Panc1 (cell line): Measurements from ENCODE around the gene MB21D2. TPM values are rescaled to one million over a fixed set of nuclear protein-coding genes. Genes with fewer than 3 reads are reported as not detected.

Source experiments
- ATAC-seq: fragments of 200-7000 bp; cut with Tn5 transposase; 2 replicates; pipeline ENCODE4 v1.9.1; 2020; ENCODE audit warnings: mild to moderate bottlenecking, moderate library complexity
- BruUV-seq: library from RNA; stranded (reverse); fragments of 400-500 nt; replicated peaks from 2 replicates; lab custom pipeline; 2021; lab: Mats Ljungman, UMichigan
- CTCF ChIA-PET: fragments of 300-600 bp; sonication (Branson Sonifier 250); formaldehyde crosslinking; loops from one replicate; lab custom pipeline; 2022; ENCODE audit warnings: antibody characterized with exemption; lab: Charles Lee
- POLR2A ChIA-PET: fragments of 300-600 bp; sonication (Branson Sonifier 250); formaldehyde crosslinking; loops from one replicate; lab custom pipeline; 2022; ENCODE audit warnings: antibody characterized with exemption; lab: Charles Lee
- DNase-seq: peaks from one replicate; pipeline ENCODE4 v3.0.0-alpha.2; 2010; ENCODE audit warnings: low read depth, low spot score
- H3K27ac ChIP-seq: 2 replicates; pipeline ENCODE4 v1.5.1; 2011; ENCODE audit warnings: mild to moderate bottlenecking, low read length, inconsistent platforms
- H3K27me3 ChIP-seq: fragments of 200-500 bp; sonication (Bioruptor generic); 2 replicates; pipeline ENCODE4 v1.6.0; 2014; ENCODE audit warnings: low read length, inconsistent platforms; ENCODE audit not compliant: control insufficient read depth, insufficient read depth
- H3K36me3 ChIP-seq: fragments of 200-500 bp; sonication (Bioruptor generic); 2 replicates; pipeline ENCODE4 v1.5.1; 2014; ENCODE audit warnings: inconsistent platforms, mild to moderate bottlenecking, low read length, moderate library complexity; ENCODE audit not compliant: control insufficient read depth, insufficient read depth
- H3K4me1 ChIP-seq: 2 replicates; pipeline ENCODE4 v1.5.1; 2011; ENCODE audit warnings: inconsistent platforms, mild to moderate bottlenecking, low read length, moderate library complexity; ENCODE audit not compliant: control insufficient read depth, insufficient read depth
- H3K4me3 ChIP-seq, 2 experiments: 2 replicates each; pipeline ENCODE4 v1.5.1; 2011 to 2012; ENCODE audit warnings: low read depth in 2 of 2, low read length in 2 of 2, mild to moderate bottlenecking in 2 of 2, inconsistent platforms in 1 of 2, moderate library complexity in 1 of 2
- H3K9me3 ChIP-seq: fragments of 200-500 bp; sonication (Bioruptor generic); 2 replicates; pipeline ENCODE4 v1.5.1; 2014; ENCODE audit warnings: low read depth, mild to moderate bottlenecking, inconsistent platforms, low read length, moderate library complexity; ENCODE audit not compliant: control insufficient read depth, insufficient read depth
- CTCF ChIP-seq: fragments of 450-650 bp; IDR thresholded peaks from 2 replicates; pipeline ENCODE4 v1.5.1; 2017; ENCODE audit warnings: mild to moderate bottlenecking
- POLR2AphosphoS5 ChIP-seq: IDR thresholded peaks from 2 replicates; pipeline ENCODE4 v1.6.1; 2012; ENCODE audit warnings: mild to moderate bottlenecking, low read depth, low read length, moderate library complexity
- REST ChIP-seq, 2 experiments: IDR thresholded peaks; 2 replicates each; pipeline ENCODE4 v1.6.1; 2011 to 2012; ENCODE audit warnings: low read depth in 2 of 2, control low read depth in 1 of 2, low read length in 1 of 2, mild to moderate bottlenecking in 1 of 2, moderate library complexity in 1 of 2; ENCODE audit not compliant: insufficient read depth in 1 of 2
- SIN3A ChIP-seq: IDR thresholded peaks from 2 replicates; pipeline ENCODE4 v1.6.1; 2012; ENCODE audit warnings: low read depth, mild to moderate bottlenecking, low read length, moderate library complexity, borderline replicate concordance; ENCODE audit not compliant: insufficient read depth
- TCF7L2 ChIP-seq: IDR thresholded peaks from 2 replicates; pipeline ENCODE4 v1.6.1; 2011; ENCODE audit warnings: mild to moderate bottlenecking, low read depth, low read length, inconsistent platforms
- in situ Hi-C: cut with HindIII; loops from 2 replicates; pipeline ENCODE4 v1.10.0; 2016; ENCODE audit warnings: low sequenced_read_pairs, low pct_unique_long_range_greater_than_20kb
- intact Hi-C: fragments of 100-400 bp; cut with micrococcal nuclease; formaldehyde crosslinking; loops from one replicate; pipeline ENCODE4 v1.10.0; 2022; ENCODE audit not compliant: unreplicated experiment
- total RNA-seq: library from RNA; stranded (reverse); gene quantifications from one replicate; pipeline ENCODE4 v1.2.1, GENCODE V29; 2021; ENCODE audit not compliant: unreplicated experiment

The MB21D2 gene
- total RNA-seq, 1 experiment from 2014 or later = 7.8 TPM

- H3K27ac ChIP-seq = no peak overlapping the region
- H3K27me3 ChIP-seq = no peaks in the 10 kb centered on the region
- H3K4me3 ChIP-seq = no peak overlapping the region
- no TSS peak for BruUV-seq
- TF ChIP-seq REST (IDR thresholded peaks at IDR 0.05; ENCODE audit: insufficient read depth in 1 of 2, low read depth in 2 of 2, low read length in 1 of 2) (no peak), POLR2AphosphoS5 (no peak), TCF7L2 (no peak), SIN3A (no peak)
- intact Hi-C loops = no loop called here
- in situ Hi-C loops = no loop called here
- H3K9me3 ChIP-seq = no peaks in the 10 kb centered on the region
- no peaks in the 10 kb centered on the region for H3K4me1 ChIP-seq
- POLR2A ChIA-PET = no interaction called here
- no peak for ATAC-seq
- no peak for DNase-seq
- CTCF ChIA-PET = no interaction called here
- no peaks in the 10 kb centered on the region for H3K36me3 ChIP-seq
Measured at GRCh38 chr3:192861972-192862371, 55.7 kb downstream of the MB21D2 start.

- H3K27me3 ChIP-seq = no peaks in the 10 kb centered on the region
- no peak for TF ChIP-seq CTCF
- TF ChIP-seq SIN3A = no peak
- no peak for TF ChIP-seq POLR2AphosphoS5
- no peak for TF ChIP-seq TCF7L2
- in situ Hi-C loops = no loop called here
- H3K36me3 ChIP-seq = no peaks in the 10 kb centered on the region
- H3K4me3 ChIP-seq = no peak overlapping the region
- no peak for ATAC-seq
- CTCF ChIA-PET = interaction anchor here (1.0 kb wide), 1 partner anchor 28 kb away, joined by 3 read pairs; no protein-coding TSS in a partner anchor
- DNase-seq = no peak
- intact Hi-C loops = no loop called here
- H3K9me3 ChIP-seq = no peaks in the 10 kb centered on the region
- POLR2A ChIA-PET = no interaction called here
- no peaks in the 10 kb centered on the region for H3K4me1 ChIP-seq
- BruUV-seq = no TSS peak
- H3K27ac ChIP-seq = no peak overlapping the region
Measured at GRCh38 chr3:192860454-192860853, 57.2 kb downstream of the MB21D2 start.

GRCh38 chr3:192858849-192859585 is 58.6 kb downstream of the MB21D2 start:
- Histone ChIP-seq H3K36me3 (no peaks in the 10 kb centered on the region), H3K4me1 (no peaks in the 10 kb centered on the region), H3K9me3 (no peaks in the 10 kb centered on the region), H3K27me3 (no peaks in the 10 kb centered on the region), H3K27ac (no peak overlapping the region), H3K4me3 (no peak overlapping the region)
- intact Hi-C loops (no loop called here), in situ Hi-C loops (no loop called here)
- DNase-seq (no peak), ATAC-seq (no peak)
- ChIA-PET POLR2A (no interaction called here), CTCF (no interaction called here)
- no TSS peak for BruUV-seq
- TF ChIP-seq TCF7L2 (no peak), SIN3A (no peak)
